ENCODE results near the gene MOB4. TPM values are rescaled to one million over a fixed set of nuclear protein-coding genes. Genes with fewer than 3 reads are reported as not detected.

Gene MOB4
- total and polyA plus RNA-seq, 10 of the 15 experiments (the other 5 are each of a cell fraction or from before 2014, with no cell fraction given), result 13.5 to 44.2 (median 32.4) TPM

GRCh38 chr2:197515739-197516392 is at the start of gene MOB4 (continued):
- TF ChIP-seq RUNX3 (IDR thresholded peaks at IDR 0.05; ENCODE audit: low read length) (peak; percentile 58), MTA2 (IDR thresholded peaks at IDR 0.05; ENCODE audit: low read depth) (no peak), FOS (IDR thresholded peaks at IDR 0.05; ENCODE audit: borderline replicate concordance, extremely low read depth, insufficient read length) (no peak), ATF2 (IDR thresholded peaks at IDR 0.05; ENCODE audit: low read length) (no peak), MEF2A (IDR thresholded peaks at IDR 0.05; ENCODE audit: insufficient read depth, low read depth, low read length) (peak; percentile 69; the same call in 1 of the 2 replicates), SP1 (IDR thresholded peaks at IDR 0.05; ENCODE audit: low read depth, low read length) (peak; percentile 81)
- TF ChIP-seq, protein P1, sequence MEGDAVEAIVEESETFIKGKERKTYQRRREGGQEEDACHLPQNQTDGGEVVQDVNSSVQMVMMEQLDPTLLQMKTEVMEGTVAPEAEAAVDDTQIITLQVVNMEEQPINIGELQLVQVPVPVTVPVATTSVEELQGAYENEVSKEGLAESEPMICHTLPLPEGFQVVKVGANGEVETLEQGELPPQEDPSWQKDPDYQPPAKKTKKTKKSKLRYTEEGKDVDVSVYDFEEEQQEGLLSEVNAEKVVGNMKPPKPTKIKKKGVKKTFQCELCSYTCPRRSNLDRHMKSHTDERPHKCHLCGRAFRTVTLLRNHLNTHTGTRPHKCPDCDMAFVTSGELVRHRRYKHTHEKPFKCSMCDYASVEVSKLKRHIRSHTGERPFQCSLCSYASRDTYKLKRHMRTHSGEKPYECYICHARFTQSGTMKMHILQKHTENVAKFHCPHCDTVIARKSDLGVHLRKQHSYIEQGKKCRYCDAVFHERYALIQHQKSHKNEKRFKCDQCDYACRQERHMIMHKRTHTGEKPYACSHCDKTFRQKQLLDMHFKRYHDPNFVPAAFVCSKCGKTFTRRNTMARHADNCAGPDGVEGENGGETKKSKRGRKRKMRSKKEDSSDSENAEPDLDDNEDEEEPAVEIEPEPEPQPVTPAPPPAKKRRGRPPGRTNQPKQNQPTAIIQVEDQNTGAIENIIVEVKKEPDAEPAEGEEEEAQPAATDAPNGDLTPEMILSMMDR (IDR thresholded peaks at IDR 0.05 in 2 of 3, conservative IDR thresholded peaks at IDR 0.05 in 1 of 3; ENCODE audit: control insufficient read depth in 2 of 3, extremely low read depth in 1 of 3, insufficient read depth in 1 of 3, low read depth in 3 of 3, low read length in 3 of 3), result no peak
- TF ChIP-seq, protein P2, sequence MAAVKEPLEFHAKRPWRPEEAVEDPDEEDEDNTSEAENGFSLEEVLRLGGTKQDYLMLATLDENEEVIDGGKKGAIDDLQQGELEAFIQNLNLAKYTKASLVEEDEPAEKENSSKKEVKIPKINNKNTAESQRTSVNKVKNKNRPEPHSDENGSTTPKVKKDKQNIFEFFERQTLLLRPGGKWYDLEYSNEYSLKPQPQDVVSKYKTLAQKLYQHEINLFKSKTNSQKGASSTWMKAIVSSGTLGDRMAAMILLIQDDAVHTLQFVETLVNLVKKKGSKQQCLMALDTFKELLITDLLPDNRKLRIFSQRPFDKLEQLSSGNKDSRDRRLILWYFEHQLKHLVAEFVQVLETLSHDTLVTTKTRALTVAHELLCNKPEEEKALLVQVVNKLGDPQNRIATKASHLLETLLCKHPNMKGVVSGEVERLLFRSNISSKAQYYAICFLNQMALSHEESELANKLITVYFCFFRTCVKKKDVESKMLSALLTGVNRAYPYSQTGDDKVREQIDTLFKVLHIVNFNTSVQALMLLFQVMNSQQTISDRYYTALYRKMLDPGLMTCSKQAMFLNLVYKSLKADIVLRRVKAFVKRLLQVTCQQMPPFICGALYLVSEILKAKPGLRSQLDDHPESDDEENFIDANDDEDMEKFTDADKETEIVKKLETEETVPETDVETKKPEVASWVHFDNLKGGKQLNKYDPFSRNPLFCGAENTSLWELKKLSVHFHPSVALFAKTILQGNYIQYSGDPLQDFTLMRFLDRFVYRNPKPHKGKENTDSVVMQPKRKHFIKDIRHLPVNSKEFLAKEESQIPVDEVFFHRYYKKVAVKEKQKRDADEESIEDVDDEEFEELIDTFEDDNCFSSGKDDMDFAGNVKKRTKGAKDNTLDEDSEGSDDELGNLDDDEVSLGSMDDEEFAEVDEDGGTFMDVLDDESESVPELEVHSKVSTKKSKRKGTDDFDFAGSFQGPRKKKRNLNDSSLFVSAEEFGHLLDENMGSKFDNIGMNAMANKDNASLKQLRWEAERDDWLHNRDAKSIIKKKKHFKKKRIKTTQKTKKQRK (IDR thresholded peaks at IDR 0.05; ENCODE audit: low read depth, low read length), result no peak
